ENCODE data around the gene USP10.

USP10 gene

GRCh38 chr16:84751241-84751640 lies 51.4 kb downstream of the USP10 start:
- no peaks in the 10 kb centered on the region for H3K9me2 ChIP-seq (replicated peaks; ENCODE audit: low read depth, low read length)
- H3K9ac ChIP-seq (ENCODE audit: low read depth, low read length, poor library complexity, severe bottlenecking): no peak overlapping the region
- H2AFZ ChIP-seq (ENCODE audit: low read length): no peak overlapping the region
- no peaks in the 10 kb centered on the region for H3K27me3 ChIP-seq (ENCODE audit: insufficient read depth, low read length, poor library complexity, severe bottlenecking)
- peaks cover 27% of the 10 kb centered on the region for H3K4me1 ChIP-seq (ENCODE audit: insufficient read depth, low read length, poor library complexity, severe bottlenecking)
- peaks cover 89% of the 10 kb centered on the region for H3K79me2 ChIP-seq (ENCODE audit: insufficient read depth, low read length)
- H4K20me1 ChIP-seq (ENCODE audit: insufficient read depth, low read length, poor library complexity, severe bottlenecking): peaks cover 28% of the 10 kb centered on the region
- no peak overlapping the region for H3K4me3 ChIP-seq (ENCODE audit: low read length, poor library complexity, severe bottlenecking)
- no peaks in the 10 kb centered on the region for H3K9me3 ChIP-seq (ENCODE audit: insufficient read depth, low read depth, low read length)
- H3K4me2 ChIP-seq (ENCODE audit: low read depth, low read length, poor library complexity, severe bottlenecking): no peak overlapping the region
- H3F3A ChIP-seq (ENCODE audit: low read depth): no peaks in the 10 kb centered on the region
- peaks cover 32% of the 10 kb centered on the region for H3K36me3 ChIP-seq (ENCODE audit: insufficient read depth, low read length)
- TF ChIP-seq EZH2phosphoT487 (IDR thresholded peaks at IDR 0.05; ENCODE audit: borderline replicate concordance) (no peak), CTCF (conservative IDR thresholded peaks at IDR 0.05; ENCODE audit: low read length) (no peak)

DNA sequence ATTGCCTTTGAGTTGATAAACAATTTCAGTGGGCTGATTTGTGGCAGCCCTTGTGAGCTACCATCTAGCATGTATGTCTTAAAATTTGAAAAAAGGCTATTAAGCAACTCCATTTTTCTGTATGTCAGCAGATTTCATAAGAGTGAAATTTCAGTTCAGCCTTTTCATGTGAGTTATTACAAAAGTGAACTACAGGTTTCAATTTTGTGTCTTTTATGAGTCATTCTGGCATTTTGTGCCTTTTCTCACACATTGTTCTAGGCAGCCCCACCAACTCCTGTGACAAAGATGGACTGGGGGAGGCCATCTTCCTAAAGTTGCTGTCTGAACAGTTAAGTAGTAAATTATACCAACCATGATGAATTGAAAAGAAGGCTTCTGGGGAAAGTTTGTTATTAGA lies 52.1 kb downstream of the USP10 start:
- no peak overlapping the region for H3K4me3 ChIP-seq (ENCODE audit: low read length, poor library complexity, severe bottlenecking)
- no peaks in the 10 kb centered on the region for H3K9me3 ChIP-seq (ENCODE audit: insufficient read depth, low read depth, low read length)
- no peak overlapping the region for H3K9ac ChIP-seq (ENCODE audit: low read depth, low read length, poor library complexity, severe bottlenecking)
- peaks cover 25% of the 10 kb centered on the region; the same call in 1 of the 2 replicates for H3K36me3 ChIP-seq (ENCODE audit: insufficient read depth, low read length)
- no peak for TF ChIP-seq CTCF (conservative IDR thresholded peaks at IDR 0.05; ENCODE audit: low read length)
- TF ChIP-seq EZH2phosphoT487 (IDR thresholded peaks at IDR 0.05; ENCODE audit: borderline replicate concordance): no peak
- H3K4me2 ChIP-seq (ENCODE audit: low read depth, low read length, poor library complexity, severe bottlenecking): no peak overlapping the region
- H2AFZ ChIP-seq (ENCODE audit: low read length): no peak overlapping the region
- H3F3A ChIP-seq (ENCODE audit: low read depth): no peaks in the 10 kb centered on the region
- peaks cover 30% of the 10 kb centered on the region for H3K4me1 ChIP-seq (ENCODE audit: insufficient read depth, low read length, poor library complexity, severe bottlenecking)
- H3K9me2 ChIP-seq (replicated peaks; ENCODE audit: low read depth, low read length): no peaks in the 10 kb centered on the region
- H3K27me3 ChIP-seq (ENCODE audit: insufficient read depth, low read length, poor library complexity, severe bottlenecking): no peaks in the 10 kb centered on the region
- peaks cover 92% of the 10 kb centered on the region for H3K79me2 ChIP-seq (ENCODE audit: insufficient read depth, low read length)
- peaks cover 22% of the 10 kb centered on the region for H4K20me1 ChIP-seq (ENCODE audit: insufficient read depth, low read length, poor library complexity, severe bottlenecking)

DNA sequence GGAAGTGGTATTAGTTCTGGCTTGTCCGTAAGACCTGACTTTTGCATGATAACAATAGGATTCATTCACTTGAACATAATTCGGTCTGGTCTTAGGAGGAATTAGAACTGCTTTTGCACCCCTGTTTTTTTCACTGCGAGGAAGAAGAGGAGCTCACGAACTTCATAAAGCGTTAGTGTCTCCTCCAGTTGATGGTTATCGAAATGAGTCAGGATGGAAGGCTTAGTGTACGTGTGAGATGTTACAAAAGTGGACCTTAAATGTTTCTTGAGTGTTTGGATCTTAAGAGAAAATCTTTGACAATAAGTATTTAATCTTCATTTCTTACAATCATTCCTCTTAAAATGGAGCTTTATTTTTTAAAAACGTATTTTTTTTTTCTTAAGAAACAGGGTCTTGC lies 52.8 kb downstream of the USP10 start:
- Histone ChIP-seq H3F3A (ENCODE audit: low read depth) (no peaks in the 10 kb centered on the region), H3K9me3 (ENCODE audit: insufficient read depth, low read depth, low read length) (no peaks in the 10 kb centered on the region), H3K4me2 (ENCODE audit: low read depth, low read length, poor library complexity, severe bottlenecking) (no peak overlapping the region), H3K9me2 (replicated peaks; ENCODE audit: low read depth, low read length) (no peaks in the 10 kb centered on the region), H3K79me2 (ENCODE audit: insufficient read depth, low read length) (peaks cover 90% of the 10 kb centered on the region), H4K20me1 (ENCODE audit: insufficient read depth, low read length, poor library complexity, severe bottlenecking) (peaks cover 18% of the 10 kb centered on the region), H3K4me3 (ENCODE audit: low read length, poor library complexity, severe bottlenecking) (no peak overlapping the region), H3K9ac (ENCODE audit: low read depth, low read length, poor library complexity, severe bottlenecking) (no peak overlapping the region), H3K36me3 (ENCODE audit: insufficient read depth, low read length) (peaks cover 22% of the 10 kb centered on the region; the same call in 1 of the 2 replicates), H3K27me3 (ENCODE audit: insufficient read depth, low read length, poor library complexity, severe bottlenecking) (no peaks in the 10 kb centered on the region), H2AFZ (ENCODE audit: low read length) (no peak overlapping the region), H3K4me1 (ENCODE audit: insufficient read depth, low read length, poor library complexity, severe bottlenecking) (peaks cover 34% of the 10 kb centered on the region)
- no peak for TF ChIP-seq EZH2phosphoT487 (IDR thresholded peaks at IDR 0.05; ENCODE audit: borderline replicate concordance)
- no peak for TF ChIP-seq CTCF (conservative IDR thresholded peaks at IDR 0.05; ENCODE audit: low read length)

All from Loucy (cell line).